ENCODE results near the gene INPP5B.

Gene INPP5B

GRCh38 chr1:37872692-37873091 lies 74.2 kb downstream of the INPP5B start:
- DNase-seq (ENCODE audit: low read depth in 2 of 2): no peak

- DNase-seq (ENCODE audit: low read depth in 2 of 2): no peak
Observed at GRCh38 chr1:37868466-37868865, 78.4 kb downstream of the INPP5B start.

- DNase-seq (ENCODE audit: low read depth in 2 of 2): no peak
Observed at GRCh38 chr1:37867784-37868183, 79.1 kb downstream of the INPP5B start.

GRCh38 chr1:37866491-37866890 lies 80.4 kb downstream of the INPP5B start:
- no peak for DNase-seq (ENCODE audit: low read depth in 2 of 2)

GRCh38 chr1:37865348-37866120 lies 81.3 kb downstream of the INPP5B start:
- no peak for DNase-seq (ENCODE audit: low read depth in 2 of 2)

GRCh38 chr1:37862330-37862729 lies 84.5 kb downstream of the INPP5B start:
- no peak for DNase-seq (ENCODE audit: low read depth in 2 of 2)

- DNase-seq (ENCODE audit: low read depth in 2 of 2): no peak
Observed at GRCh38 chr1:37861151-37861550, 85.7 kb downstream of the INPP5B start.

- no peak for DNase-seq (ENCODE audit: low read depth in 2 of 2)
Observed at GRCh38 chr1:37860346-37860666, 86.5 kb downstream of the INPP5B start.

GRCh38 chr1:37859507-37860345 lies 87.1 kb downstream of the INPP5B start, which contains the start of gene MTF1:
TSS of gene MTF1 (minus strand) at chr1:37859592. CDS start at chr1:37857658, 1,934 bp downstream.
- peak; percentile 92 to 95 for DNase-seq (ENCODE audit: low read depth in 2 of 2)

- no peak for DNase-seq (ENCODE audit: low read depth in 2 of 2)
Observed at GRCh38 chr1:37858931-37859506, 87.8 kb downstream of the INPP5B start.

GRCh38 chr1:37854406-37854805 lies 92.4 kb downstream of the INPP5B start:
- DNase-seq (ENCODE audit: low read depth in 2 of 2): no peak

- DNase-seq (ENCODE audit: low read depth in 2 of 2): no peak
Observed at GRCh38 chr1:37853157-37853556, 93.7 kb downstream of the INPP5B start.

GRCh38 chr1:37851782-37852210 lies 95.1 kb downstream of the INPP5B start:
- no peak for DNase-seq (ENCODE audit: low read depth in 2 of 2)

GRCh38 chr1:37851262-37851661 lies 95.6 kb downstream of the INPP5B start:
- no peak for DNase-seq (ENCODE audit: low read depth in 2 of 2)

GRCh38 chr1:37850352-37850955 lies 96.4 kb downstream of the INPP5B start:
- DNase-seq (ENCODE audit: low read depth in 2 of 2): no peak

GRCh38 chr1:37849480-37849879 lies 97.4 kb downstream of the INPP5B start:
- DNase-seq (ENCODE audit: low read depth in 2 of 2): no peak

- no peak for DNase-seq (ENCODE audit: low read depth in 2 of 2)
Observed at GRCh38 chr1:37846647-37847339, 100.1 kb downstream of the INPP5B start.

- no peak for DNase-seq (ENCODE audit: low read depth in 2 of 2)
Observed at GRCh38 chr1:37845786-37846185, 101.1 kb downstream of the INPP5B start.

GRCh38 chr1:37845049-37845646 lies 101.7 kb downstream of the INPP5B start:
- no peak for DNase-seq (ENCODE audit: low read depth in 2 of 2)

GRCh38 chr1:37844536-37844935 lies 102.3 kb downstream of the INPP5B start:
- no peak for DNase-seq (ENCODE audit: low read depth in 2 of 2)

GRCh38 chr1:37841652-37842051 lies 105.2 kb downstream of the INPP5B start:
- DNase-seq (ENCODE audit: low read depth in 2 of 2): no peak

Data from stimulated activated CD4-positive, alpha-beta T cell treated with anti-CD3 and anti-CD28 coated beads, Interleukin-1b, Interleukin-23, amount 100 ng/mL, for 4 hours (primary cell).